GM18909 (cell line): ENCODE measurements around the gene LNPEP.
"Not testable (repeated sequence)": the region's sequence is repeated elsewhere in the genome, so short reads cannot be mapped to it uniquely, and the experiment has no call there.

Experiments
- ATAC-seq: cut with Tn5 transposase; IDR thresholded peaks from one replicate; pipeline ENCODE4 v1.9.1; 2021; ENCODE audit warnings: mild to moderate bottlenecking; ENCODE audit not compliant: unreplicated experiment, poor library complexity

Gene LNPEP

GRCh38 chr5:97046270-97046982 lies 110.5 kb downstream of the LNPEP start:
- ATAC-seq = no peak

DNA sequence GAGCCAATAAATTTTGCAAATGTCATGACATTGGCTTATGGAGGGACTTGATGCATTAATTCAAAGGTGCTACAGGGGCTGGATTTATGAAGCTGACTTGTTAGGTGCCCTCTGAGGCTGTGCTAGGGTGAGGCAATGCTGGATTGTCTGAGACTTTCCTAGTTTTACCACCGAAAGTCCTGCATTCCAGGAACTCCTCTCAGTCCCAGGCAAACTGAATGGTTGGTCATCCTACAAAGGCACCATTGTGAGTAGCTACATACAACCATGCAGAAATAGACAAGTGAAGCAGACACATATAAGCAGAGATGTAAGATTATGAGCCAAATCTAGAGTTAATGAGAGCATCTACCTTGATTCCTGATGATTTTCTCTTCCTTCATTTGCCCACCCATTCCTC lies 111.2 kb downstream of the LNPEP start:
- no peak for ATAC-seq

GRCh38 chr5:97049175-97049574 lies 113.3 kb downstream of the LNPEP start:
- no peak for ATAC-seq

DNA sequence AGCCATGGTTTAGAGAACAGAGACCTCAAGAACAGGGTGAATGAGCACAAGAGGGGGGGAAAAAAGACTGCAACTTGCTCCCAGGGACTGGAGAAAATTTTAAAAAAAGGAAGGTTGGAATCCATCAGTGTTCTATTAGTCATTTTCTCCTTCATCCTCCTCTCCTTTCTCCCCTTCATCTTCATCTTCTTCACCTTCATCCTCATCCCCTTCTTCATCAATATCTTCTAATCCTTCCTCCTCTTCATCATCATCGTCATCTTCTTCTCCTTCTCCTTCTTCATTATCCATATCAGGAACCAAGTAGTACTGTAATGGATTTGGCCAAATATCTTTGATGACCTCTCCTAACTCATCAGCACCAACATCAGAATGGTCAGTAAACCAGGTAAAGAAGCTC lies 120.4 kb downstream of the LNPEP start:
- ATAC-seq = no peak

GRCh38 chr5:97062046-97062445 lies 126.2 kb downstream of the LNPEP start:
- no peak for ATAC-seq

GRCh38 chr5:97063251-97063650 lies 127.4 kb downstream of the LNPEP start:
- ATAC-seq = no peak

DNA sequence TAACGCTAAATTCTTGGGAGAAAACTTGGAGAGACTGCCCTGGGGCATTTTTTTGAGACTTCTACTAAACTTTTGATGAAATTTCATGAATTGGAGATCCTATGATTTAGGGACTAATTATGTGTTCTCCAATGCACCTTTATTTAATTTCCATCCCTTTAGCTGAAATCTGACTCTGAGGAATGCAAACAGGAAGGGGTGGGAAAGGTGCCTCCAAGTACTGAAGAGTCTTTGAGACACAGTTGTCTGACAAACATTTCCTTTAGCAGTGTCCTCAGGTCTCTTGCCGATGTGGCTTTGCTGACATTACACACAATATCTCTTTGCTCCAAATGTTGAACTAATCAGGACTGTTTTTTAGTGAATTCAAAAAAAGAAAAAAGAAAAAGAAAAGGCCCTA lies 129.6 kb downstream of the LNPEP start:
- no peak for ATAC-seq

DNA sequence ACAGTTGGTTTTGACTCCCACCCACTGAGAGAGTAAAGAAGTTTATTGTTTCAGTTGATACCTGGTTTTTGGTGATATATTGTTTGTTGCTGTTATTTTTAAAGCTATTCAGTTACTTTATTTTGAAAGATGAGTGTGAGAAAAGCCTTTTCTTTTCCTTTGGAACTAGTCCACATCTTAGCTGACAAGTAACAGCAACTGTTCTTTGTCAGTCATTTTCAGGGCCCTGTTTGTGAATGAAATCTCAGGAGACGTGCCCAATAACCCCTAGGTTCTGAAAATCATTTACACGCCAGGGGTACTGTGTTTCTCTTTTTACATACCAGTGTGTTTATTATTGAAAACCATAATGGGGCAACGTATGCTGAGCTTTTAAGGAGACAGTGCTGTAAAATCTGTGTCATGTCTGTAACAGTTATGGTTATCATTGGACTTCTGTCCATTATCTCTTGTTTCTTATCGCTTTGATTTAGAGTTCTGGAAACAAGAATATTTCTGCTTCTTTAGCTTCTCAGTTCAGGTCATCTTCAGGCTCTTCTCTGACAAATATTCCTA lies 131.5 kb downstream of the LNPEP start:
- ATAC-seq = no peak

DNA sequence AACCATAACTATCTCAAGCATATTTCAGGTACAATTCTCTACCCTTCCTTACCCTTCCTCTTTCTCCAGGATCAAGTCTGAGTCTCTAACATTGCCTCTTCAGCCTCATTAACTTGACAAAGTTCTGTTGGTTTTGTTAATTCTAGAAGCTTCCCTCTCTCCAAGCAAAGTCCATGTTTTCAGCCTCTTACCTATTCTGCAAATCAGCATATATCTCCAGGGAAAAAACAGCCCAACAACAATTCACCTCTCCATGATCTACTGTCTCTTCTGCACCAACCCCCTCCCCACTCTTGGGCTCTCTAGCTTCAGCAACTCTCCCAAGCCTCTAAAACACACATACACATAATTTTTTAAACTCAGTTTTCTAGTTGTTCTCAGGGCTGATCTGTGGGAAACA lies 134.4 kb downstream of the LNPEP start:
- ATAC-seq = no peak

- no peak for ATAC-seq
Measured at GRCh38 chr5:97071101-97071500, 135.2 kb downstream of the LNPEP start.

GRCh38 chr5:97071993-97072392 lies 136.1 kb downstream of the LNPEP start:
- no peak for ATAC-seq

GRCh38 chr5:97072696-97073095 lies 136.8 kb downstream of the LNPEP start:
- no peak for ATAC-seq

- ATAC-seq = no peak
Measured at GRCh38 chr5:97073420-97073819, 137.5 kb downstream of the LNPEP start.

- no peak for ATAC-seq
Measured at GRCh38 chr5:97074859-97075489, 139.1 kb downstream of the LNPEP start.

- ATAC-seq = no peak
Measured at GRCh38 chr5:97075649-97076048, 139.8 kb downstream of the LNPEP start.

DNA sequence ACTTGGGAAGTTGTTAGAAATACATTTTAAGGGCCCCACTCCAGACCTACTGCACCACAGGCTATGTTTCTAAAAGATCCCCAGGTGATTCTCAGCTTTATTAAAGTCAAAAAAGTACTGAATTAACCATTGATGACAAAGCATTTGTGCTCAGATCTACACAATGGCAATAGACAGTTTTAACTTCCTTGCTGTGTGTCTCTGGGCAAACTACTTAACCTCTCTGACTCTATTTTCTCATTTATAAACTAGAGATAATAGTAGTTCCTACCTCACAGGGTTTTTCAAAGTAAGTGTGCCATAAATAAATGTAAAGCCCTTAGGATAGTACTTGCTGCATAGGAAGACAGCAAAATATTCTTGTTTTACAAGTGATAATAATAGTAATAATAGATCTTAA lies 140.2 kb downstream of the LNPEP start:
- ATAC-seq = no peak

GRCh38 chr5:97077246-97077645 lies 141.4 kb downstream of the LNPEP start:
- no peak for ATAC-seq

- ATAC-seq = no peak
Measured at GRCh38 chr5:97078958-97079743, 143.3 kb downstream of the LNPEP start.

- not testable (repeated sequence) for ATAC-seq
Measured at GRCh38 chr5:97084782-97085458, 149.0 kb downstream of the LNPEP start.

DNA sequence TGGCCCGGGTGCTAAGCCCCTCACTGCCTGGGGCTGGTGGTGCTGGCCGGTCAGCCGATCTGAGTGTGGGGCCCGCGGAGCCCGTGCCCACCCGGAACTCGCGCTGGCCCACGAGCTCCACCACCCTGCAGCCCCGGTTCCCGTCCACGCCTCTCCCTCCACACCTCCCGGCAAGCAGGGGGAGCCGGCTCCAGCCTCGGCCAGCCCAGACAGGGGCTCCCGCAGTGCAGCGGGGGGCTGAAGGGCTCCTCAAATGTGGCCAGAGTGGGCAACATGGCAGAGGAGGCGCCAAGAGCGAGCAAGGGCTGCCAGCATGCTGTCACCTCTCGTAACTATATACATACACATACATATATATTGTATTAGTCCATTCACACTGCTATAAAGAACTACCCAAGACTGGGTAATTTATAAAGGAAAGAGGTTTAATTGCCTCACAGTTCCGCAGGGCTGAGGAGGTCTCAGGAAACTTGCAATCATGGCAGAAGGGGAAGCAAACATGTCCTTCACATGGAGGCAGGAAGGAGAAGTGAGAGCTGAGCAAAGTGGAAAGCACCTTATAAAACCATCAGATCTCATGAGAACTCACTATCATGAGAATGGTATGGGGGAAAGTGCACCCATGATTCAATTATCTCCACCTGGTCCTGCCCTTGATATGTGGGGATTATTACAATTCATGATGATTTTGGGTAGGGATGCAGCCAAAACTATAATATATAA lies 149.7 kb downstream of the LNPEP start:
- no peak for ATAC-seq
